ENCODE results near the gene AP2A2.
"Not testable (repeated sequence)": the region's sequence is repeated elsewhere in the genome, so short reads cannot be mapped to it uniquely, and the experiment has no call there.

Gene AP2A2

GRCh38 chr11:1015064-1015463 lies 89.4 kb downstream of the AP2A2 start:
- no peak for DNase-seq (ENCODE audit: low spot score)

GRCh38 chr11:1015826-1016545 lies 90.3 kb downstream of the AP2A2 start:
- DNase-seq (ENCODE audit: low spot score): no peak

DNA sequence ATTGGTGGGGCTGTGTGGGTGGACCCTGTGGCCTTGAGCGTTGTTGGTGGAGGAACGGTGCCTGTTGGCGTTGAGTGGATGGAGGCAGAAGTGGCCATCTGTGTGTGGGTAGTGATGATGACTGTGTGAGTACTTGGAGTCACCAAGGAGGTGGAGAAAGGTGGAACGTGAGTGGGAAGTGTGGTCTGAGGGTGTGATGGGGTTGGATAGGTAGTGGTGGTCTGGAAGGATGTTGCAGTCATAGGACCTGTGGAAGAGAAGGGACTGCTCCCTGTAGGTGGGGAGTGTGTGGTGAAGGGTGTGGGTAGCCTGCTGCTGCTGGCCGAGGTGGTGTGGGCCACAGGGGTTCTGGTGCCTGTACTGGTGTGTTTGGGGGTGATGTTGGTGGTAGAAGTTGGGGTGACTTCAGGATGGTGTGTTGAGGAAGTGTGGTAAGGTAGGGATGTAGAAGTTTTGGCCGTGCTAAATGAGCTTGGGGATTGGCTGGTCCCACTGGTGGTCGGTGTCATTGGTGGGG lies 91.0 kb downstream of the AP2A2 start:
- not testable (repeated sequence) for DNase-seq (ENCODE audit: low spot score)

DNA sequence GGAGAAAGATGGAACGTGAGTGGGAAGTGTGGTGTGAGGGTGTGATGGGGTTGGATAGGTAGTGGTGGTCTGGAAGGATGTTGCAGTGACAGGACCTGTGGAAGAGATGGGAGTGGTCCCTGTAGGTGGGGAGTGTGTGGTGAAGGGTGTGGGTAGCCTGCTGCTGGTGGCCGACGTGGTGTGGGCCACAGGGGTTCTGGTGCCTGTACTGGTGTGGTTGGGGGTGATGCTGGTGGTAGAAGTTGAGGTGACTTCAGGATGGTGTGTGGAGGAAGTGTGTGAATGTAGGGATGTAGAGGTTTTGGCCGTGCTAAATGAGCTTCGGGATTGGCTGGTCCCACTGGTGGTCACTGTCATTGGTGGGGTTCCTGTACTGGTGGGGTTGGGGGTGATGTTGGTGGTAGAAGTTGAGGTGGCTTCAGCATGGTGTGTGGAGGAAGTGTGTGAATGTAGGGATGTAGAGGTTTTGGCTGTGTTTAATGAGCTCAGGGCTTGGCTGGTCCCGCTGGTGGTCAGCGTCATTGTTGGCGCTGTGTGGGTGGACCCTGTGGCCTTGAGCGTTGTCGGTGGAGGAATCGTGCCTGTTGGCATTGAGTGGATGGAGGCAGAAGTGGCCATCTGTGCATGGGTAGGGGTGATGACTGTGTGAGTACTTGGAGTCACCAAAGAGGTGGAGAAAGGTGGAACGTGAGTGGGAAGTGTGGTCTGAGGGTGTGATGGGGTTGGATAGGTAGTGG lies 91.8 kb downstream of the AP2A2 start:
- no peak for DNase-seq (ENCODE audit: low spot score)

DNA sequence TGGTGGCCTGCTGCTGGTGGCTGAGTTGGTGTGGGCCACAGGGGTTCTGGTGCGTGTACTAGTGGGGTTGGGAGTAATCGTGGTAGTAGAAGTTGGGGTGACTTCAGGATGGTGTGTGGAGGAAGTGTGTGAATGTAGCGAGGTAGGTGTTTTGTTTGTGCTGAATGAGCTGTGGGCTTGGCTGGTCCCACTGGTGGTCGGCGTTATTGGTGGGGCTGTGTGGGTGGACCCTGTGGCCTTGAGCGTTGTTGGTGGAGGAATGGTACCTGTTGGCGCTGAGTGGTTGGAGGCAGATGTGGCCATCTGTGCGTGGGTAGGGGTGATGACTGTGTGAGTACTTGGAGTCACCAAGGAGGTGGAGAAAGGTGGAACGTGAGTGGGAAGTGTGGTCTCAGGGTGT lies 92.4 kb downstream of the AP2A2 start:
- no peak for DNase-seq (ENCODE audit: low spot score)

DNA sequence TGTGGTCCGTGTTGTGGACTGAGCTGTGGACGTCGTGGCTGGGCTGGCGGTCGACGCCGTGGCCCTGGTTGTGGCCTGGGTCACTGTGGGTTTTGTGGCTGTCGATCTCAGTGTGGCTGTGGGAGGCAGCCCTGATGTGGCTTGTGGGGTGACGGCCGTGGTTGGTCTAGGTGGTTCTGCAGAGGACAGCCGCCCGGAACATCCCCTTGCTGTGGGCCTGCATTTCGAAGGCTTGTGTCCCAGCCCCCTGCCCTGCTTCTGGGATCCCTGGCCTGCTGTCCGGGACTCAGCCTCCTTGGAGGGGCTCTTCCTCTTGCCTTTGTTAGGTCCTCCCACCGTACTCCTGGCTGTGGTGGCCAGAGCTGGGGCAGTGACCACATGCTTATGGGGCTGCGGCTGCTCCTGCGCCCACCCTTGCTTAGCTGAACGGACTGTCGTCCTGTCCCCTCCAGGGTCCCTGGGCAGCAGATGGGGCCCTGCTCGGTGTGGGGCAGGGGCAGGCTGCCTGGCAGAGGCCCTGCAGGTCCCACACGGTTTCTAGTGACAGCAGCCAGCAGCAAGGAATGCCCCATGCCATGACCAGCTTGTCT lies 93.7 kb downstream of the AP2A2 start:
- DNase-seq (ENCODE audit: low spot score): no peak

DNA sequence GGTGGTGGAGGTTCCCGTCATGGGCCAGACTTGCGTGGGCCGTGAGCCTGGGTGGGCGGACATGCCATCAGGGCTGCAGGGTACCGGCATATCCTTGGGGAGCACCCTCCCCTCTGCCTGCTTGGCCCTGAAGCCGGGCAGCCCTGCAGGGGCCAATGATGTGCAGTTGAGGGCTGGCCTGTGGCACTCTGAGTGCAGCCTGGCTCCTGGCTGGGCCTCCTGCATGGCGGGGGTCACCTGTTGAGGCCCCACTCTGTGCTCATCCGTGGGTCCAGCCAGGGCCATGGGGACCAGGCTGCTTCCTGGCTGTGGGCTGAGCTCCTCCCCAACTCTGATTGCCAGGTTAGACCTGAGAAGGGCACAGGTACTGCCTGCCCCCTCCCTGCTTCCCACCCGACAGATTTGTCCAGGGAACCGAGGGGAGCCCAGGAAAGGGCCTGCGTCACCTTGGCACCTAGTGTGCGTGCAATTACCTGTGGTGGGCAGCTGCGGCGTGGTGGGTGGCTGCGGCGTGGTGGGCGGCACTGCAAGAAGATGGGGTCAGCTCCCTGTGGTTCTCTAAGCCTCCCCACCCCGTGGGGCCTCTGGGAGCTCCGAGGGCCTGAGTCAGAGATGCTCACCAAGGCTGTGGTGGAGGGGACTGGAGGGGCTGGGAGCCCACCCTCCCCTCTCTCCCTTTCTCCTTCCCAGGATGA lies 94.7 kb downstream of the AP2A2 start:
- no peak for DNase-seq (ENCODE audit: low spot score)

DNA sequence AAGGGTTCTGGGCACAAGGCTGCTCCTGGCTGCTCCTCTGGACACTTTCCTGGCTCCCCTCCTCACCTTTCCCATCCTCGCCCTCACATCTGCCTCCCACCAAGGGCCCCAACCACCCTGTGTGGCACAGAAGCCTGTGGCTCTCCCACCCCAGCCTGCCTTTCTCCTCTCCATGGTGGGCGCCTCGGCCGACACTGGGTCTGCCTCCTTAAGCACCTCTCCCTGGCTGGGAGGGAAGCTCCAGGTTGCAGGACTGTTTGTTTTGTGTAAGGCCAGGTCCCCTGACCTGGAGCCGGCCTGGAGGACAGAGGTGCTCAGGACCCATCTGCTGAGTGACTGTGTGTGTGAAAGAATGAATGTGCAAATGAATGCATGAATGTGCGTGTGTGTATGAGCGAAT lies 96.7 kb downstream of the AP2A2 start:
- no peak for DNase-seq (ENCODE audit: low spot score)

DNA sequence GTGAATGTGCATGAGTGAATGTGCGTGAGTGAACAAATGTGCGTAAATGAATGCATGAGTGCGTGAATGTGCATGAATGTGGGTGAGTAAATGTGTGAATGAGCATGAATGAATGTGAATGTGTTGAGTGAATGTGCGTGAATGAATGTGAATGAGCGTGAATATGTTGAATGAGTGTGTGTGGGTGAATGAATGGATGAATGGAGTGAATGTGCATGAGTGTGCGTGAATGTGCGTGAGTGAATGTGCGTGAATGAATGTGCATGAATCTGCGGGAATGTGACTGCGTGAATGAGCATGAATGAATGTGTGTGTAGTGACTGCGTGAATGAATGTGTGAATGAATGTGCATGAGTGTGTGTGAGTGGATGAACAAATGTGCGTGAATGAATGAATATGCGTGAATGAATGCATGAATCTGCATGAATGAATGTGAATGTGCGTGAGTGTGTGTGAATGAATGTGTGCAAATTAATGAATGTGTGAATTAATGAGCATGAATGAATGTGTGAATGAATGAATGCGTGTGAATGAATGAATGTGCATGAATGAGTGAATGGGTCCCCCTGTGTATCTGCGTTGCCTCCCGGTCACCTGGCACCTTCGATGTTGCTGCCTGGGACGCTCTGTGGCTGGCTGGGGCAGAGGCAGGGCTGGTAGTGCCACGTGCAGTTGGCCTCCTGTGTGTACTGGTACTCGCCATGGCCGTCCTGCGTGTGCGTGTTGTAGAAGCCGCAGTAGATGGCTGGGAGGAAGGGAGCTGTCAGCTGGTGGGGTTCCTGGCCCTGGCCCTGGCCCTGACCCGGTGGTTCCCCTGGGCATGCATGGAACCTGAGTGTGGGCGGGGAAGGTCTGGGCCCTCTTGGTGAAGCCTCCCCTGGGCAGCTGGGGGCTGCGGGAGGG lies 97.5 kb downstream of the AP2A2 start:
- no peak for DNase-seq (ENCODE audit: low spot score)

DNA sequence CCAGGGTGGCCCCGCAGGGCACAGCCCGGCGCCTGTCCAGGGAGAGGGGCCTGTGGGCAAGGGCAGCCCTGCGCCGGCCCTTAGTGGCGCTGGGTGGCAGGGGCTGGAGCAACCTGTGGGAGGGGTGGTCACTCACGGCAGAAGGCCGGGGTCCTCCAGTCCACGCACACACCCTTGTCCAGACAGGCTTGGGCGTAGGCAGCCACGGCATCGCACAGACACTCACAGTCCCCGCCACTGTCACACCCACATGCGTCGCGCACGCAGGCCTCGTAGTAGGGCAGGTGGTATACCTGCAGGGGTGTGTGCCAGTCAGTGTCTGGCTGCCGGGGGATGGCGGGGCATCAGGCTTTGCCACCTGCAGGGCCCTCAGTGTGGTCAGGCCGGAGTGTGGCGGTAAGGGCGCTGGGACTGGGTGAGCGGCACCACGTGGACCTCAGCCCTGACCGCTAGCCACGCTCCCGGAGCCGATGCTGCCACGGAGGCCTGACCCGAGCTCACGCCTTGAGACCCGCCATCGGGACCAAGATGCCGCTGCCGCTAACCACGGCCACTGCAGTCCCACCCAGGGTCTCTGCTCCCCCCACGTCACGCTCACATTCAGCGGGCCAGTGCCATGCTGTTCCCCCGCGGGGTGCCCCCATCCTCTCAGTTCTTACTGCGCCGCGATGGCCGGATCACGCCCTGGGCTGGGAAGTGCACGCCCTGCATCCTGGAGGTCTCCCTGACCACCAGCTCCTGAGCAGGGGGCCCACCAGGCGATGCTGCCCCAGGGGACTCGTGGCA lies 98.3 kb downstream of the AP2A2 start:
- DNase-seq (ENCODE audit: low spot score): no peak

GRCh38 chr11:1024597-1025409 lies 99.1 kb downstream of the AP2A2 start:
- DNase-seq (ENCODE audit: low spot score): no peak

DNA sequence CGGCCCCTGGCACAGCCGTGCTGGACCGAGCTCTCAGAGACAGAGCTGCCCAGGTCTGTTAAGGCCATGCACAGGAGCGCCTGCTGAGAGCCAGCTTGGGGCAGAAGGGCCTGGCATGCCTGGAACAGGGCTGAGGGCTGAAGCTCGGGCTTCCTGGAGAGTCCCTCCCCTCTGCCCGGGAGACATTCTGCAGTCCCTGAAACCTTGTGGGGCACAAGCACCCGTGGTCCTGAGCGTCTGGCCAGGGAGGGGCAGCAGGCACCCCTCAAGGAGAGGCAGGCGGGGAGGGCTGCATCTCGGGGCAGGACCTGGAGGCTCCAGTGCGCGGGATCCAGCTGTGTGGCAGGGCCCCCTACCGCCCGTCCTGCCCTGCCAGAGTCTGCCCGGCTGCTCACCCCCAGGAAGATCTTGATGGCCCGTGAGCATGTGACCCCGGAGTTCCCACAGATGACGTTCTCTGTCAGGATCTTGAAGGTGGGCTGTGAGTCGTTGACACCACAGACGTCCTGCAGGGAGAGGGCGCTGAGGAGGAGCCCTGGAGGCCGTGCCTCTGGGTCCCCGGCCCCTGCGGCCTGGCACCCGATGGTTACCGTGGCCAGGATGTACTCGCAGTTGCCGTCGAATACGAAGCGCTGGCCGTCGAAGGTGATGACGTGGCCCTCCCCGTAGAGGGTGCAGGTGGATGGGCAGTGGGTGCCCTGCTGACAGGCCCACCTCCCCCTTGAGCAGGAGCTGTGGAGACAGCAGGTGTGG lies 99.9 kb downstream of the AP2A2 start:
- no peak for DNase-seq (ENCODE audit: low spot score)

GRCh38 chr11:1026163-1026450 lies 100.4 kb downstream of the AP2A2 start:
- no peak for DNase-seq (ENCODE audit: low spot score)

DNA sequence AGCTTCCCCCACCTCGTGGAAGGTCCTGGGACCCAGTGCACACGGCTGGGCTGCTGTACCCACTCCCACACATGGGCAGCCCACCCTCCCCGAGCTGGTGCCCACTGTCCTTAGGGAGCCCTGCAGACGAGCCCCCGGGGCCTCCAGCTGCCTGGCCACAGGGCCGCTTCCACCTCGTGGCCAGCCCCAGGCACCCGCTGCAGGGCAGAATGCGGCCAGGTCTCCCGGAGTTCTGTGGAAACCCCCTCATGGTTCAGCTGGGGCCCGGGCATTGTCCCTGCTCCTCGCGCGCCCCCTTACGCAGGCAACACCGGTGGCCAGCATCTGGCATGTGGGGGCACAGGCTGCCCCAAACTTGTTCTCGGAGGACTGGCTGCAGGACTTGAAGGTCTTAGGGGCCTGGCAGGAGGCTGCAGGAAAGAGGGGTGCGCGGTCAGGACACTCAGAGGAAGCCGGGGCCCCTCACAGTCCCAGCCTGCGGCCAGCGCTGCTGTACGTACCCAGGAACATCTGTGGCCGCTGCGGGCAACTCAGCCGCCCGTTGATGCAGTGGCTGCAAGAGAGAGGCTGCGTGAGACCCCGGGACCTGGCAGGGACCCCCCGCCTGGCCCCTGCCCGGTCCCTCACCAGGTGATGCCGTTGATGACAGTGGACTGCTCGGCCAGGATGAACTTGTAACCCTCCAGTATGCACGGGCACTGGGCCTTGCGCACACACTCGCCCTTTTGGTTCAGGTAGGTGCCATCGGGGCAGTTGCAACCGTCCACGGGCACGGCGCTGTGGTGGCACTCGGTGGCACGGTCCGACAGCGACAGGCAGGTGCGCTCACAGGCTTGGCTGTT lies 101.2 kb downstream of the AP2A2 start:
- no peak for DNase-seq (ENCODE audit: low spot score)

DNA sequence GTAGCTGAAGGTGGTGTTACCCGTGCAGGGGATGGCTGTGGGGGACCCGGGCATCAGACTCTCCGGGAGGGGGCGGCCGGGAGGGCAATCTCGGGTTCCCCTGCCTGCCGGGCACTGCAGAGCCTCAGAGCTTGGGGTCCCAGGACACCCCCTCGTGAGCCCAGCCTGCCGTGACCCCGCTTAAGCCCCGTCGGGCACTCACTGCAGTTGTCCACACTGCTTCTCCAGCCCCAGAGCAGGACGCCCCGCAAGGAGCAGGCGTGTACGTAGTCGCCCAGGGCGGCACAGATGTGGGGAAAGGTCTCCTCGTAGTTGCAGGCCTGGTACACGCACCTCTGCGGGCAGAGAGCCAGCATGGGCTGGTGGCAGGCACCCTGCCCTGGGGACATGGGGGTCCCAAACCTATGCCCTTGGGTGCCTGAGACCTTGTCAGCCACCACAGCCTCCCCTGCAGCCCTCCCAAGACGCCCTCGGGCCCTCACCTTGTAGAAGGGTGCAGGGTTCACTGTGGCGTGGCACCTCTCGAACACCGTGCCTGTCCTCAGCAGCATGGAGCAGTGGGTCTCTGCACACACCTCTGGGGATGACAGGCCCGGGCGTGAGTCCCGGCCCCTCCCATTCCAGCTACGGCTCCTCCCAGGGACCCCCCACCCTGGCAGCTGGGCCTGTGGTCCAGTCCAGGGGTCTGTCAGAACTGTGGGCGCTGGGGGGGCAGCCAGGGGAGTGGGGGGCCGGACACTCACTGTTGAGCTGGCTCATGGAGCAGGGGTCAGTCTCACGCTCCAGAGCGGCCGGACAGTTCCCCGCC lies 102.0 kb downstream of the AP2A2 start:
- no peak for DNase-seq (ENCODE audit: low spot score)

DNA sequence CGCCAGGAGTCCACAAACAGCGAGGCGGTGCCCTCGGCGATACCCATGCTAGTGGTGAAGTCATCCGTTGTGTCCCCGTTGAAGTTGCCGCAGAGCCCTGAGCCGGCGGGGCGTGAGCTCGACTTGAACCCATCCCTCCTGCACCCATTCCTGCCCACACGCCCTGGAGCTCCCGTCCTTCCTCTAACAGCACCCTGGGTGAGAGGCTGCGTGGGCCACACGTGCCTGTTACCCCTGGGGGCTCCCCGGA lies 102.5 kb downstream of the AP2A2 start:
- no peak for DNase-seq (ENCODE audit: low spot score)

DNA sequence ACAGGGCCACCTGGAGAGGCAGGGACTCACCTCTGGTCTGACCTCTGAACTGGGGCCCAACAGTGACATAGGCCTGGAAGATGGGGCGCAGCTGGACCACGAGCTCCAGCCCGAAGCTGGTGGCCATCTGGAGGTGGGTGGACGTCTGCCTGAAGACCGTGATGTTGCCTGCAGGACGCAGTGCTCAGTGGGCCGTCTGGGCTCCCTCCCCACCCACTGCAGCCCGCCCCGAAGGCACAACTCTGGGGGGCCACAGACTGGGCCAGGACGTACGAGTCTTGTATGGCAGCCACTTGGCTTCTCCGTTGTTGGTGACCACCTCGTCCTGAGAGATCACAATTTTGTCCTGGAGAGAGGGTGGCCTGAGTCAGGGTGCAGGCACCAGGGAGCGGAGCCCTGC lies 102.9 kb downstream of the AP2A2 start:
- no peak for DNase-seq (ENCODE audit: low spot score)

- DNase-seq (ENCODE audit: low spot score): no peak
Measured at GRCh38 chr11:1029051-1029450, 103.4 kb downstream of the AP2A2 start.

Data from pons (tissue), 1 donor.